Measurements from ENCODE around the gene FAM170B. TPM values are rescaled to one million over a fixed set of nuclear protein-coding genes. Genes with fewer than 3 reads are reported as not detected.

Gene FAM170B
- total RNA-seq, 2 donors from 2014 or later = 0.31 TPM; not detected in 1

- peaks cover 24% of the 10 kb centered on the region for H3K36me3 Mint-ChIP-seq
- H3K4me3 Mint-ChIP-seq = no peak overlapping the region
- ATAC-seq = peak; percentile 57 to 82
- H3K9me3 Mint-ChIP-seq = peaks cover 4% of the 10 kb centered on the region
- H3K27me3 Mint-ChIP-seq = no peaks in the 10 kb centered on the region
- peaks cover 25 to 32% of the 10 kb centered on the region in 2 donors for H3K4me1 Mint-ChIP-seq (ENCODE audit: low read depth in 2 of 2)
- DNase-seq (ENCODE audit: low spot score) = no peak
- H3K27ac Mint-ChIP-seq = no peak overlapping the region
Measured at GRCh38 chr10:49152037-49152436, 18.2 kb upstream of the FAM170B start.

- H3K9me3 Mint-ChIP-seq = peaks cover 4% of the 10 kb centered on the region
- H3K27ac Mint-ChIP-seq = no peak overlapping the region
Measured at GRCh38 chr10:49151481-49151880, 17.7 kb upstream of the FAM170B start.

GRCh38 chr10:49151025-49151445 is 17.2 kb upstream of the FAM170B start:
- DNase-seq (ENCODE audit: low spot score) = no peak
- Mint-ChIP-seq H3K4me1 (ENCODE audit: low read depth in 2 of 2) (peaks cover 17 to 22% of the 10 kb centered on the region in 2 donors), H3K9me3 (peaks cover 4% of the 10 kb centered on the region), H3K27ac (no peak overlapping the region), H3K36me3 (peaks cover 16% of the 10 kb centered on the region), H3K4me3 (no peak overlapping the region), H3K27me3 (peaks cover 0 to under 1% of the 10 kb centered on the region in 2 donors)
- ATAC-seq = no peak

More at GRCh38 chr10:49151481-49151880, 17.7 kb upstream of the FAM170B start:
- ATAC-seq (no peak), DNase-seq (ENCODE audit: low spot score) (no peak)
- Mint-ChIP-seq H3K4me3 (no peak overlapping the region), H3K36me3 (peaks cover 21% of the 10 kb centered on the region), H3K27me3 (no peaks in the 10 kb centered on the region), H3K4me1 (ENCODE audit: low read depth in 2 of 2) (peaks cover 20 to 26% of the 10 kb centered on the region in 2 donors)

- ATAC-seq (no peak), DNase-seq (ENCODE audit: low spot score) (no peak)
- Mint-ChIP-seq H3K9me3 (peaks cover 4% of the 10 kb centered on the region), H3K4me1 (ENCODE audit: low read depth in 2 of 2) (peaks cover 17 to 19% of the 10 kb centered on the region in 2 donors), H3K27me3 (peaks cover 0 to 2% of the 10 kb centered on the region in 2 donors), H3K4me3 (no peak overlapping the region), H3K36me3 (peaks cover 10% of the 10 kb centered on the region), H3K27ac (no peak overlapping the region)
Measured at GRCh38 chr10:49150426-49150825, 16.6 kb upstream of the FAM170B start.

GRCh38 chr10:49149881-49150280 is 16.1 kb upstream of the FAM170B start:
- peaks cover 4% of the 10 kb centered on the region for H3K9me3 Mint-ChIP-seq

GRCh38 chr10:49144058-49144720 is 10.4 kb upstream of the FAM170B start:
- DNase-seq (ENCODE audit: low spot score) (no peak), ATAC-seq (no peak)
- H3K27ac Mint-ChIP-seq = no peak overlapping the region
- H3K27me3 Mint-ChIP-seq = peaks cover 0 to 5% of the 10 kb centered on the region in 2 donors
- peaks cover 4% of the 10 kb centered on the region for H3K9me3 Mint-ChIP-seq
- H3K4me3 Mint-ChIP-seq = no peak overlapping the region
- H3K4me1 Mint-ChIP-seq (ENCODE audit: low read depth in 2 of 2) = peaks cover 0 to 3% of the 10 kb centered on the region in 2 donors
- H3K36me3 Mint-ChIP-seq = peaks cover 9% of the 10 kb centered on the region

More at GRCh38 chr10:49149881-49150280, 16.1 kb upstream of the FAM170B start:
- no peak for DNase-seq (ENCODE audit: low spot score)
- no peak for ATAC-seq
- peaks cover 0 to 2% of the 10 kb centered on the region in 2 donors for H3K27me3 Mint-ChIP-seq
- H3K4me1 Mint-ChIP-seq (ENCODE audit: low read depth in 2 of 2) = peaks cover 17 to 19% of the 10 kb centered on the region in 2 donors
- no peak overlapping the region for H3K27ac Mint-ChIP-seq
- no peak overlapping the region for H3K4me3 Mint-ChIP-seq
- peaks cover 9% of the 10 kb centered on the region for H3K36me3 Mint-ChIP-seq

GRCh38 chr10:49143249-49143648 is 9.4 kb upstream of the FAM170B start:
- H3K4me3 Mint-ChIP-seq = no peak overlapping the region
- peaks cover 0 to 5% of the 10 kb centered on the region in 2 donors for H3K27me3 Mint-ChIP-seq

GRCh38 chr10:49141541-49142332 is 7.9 kb upstream of the FAM170B start:
- no peaks in the 10 kb centered on the region for H3K9me3 Mint-ChIP-seq
- no peak overlapping the region for H3K4me3 Mint-ChIP-seq
- peaks cover 8 to 10% of the 10 kb centered on the region in 2 donors for H3K4me1 Mint-ChIP-seq (ENCODE audit: low read depth in 2 of 2)
- no peak overlapping the region for H3K27ac Mint-ChIP-seq
- ATAC-seq (no peak), DNase-seq (ENCODE audit: low spot score) (no peak)
- H3K27me3 Mint-ChIP-seq = peaks cover 0 to 5% of the 10 kb centered on the region in 2 donors
- no peaks in the 10 kb centered on the region for H3K36me3 Mint-ChIP-seq

More at GRCh38 chr10:49143249-49143648, 9.4 kb upstream of the FAM170B start:
- peaks cover 6% of the 10 kb centered on the region for H3K36me3 Mint-ChIP-seq
- ATAC-seq (no peak), DNase-seq (ENCODE audit: low spot score) (no peak)
- peaks cover 0 to 3% of the 10 kb centered on the region in 2 donors for H3K4me1 Mint-ChIP-seq (ENCODE audit: low read depth in 2 of 2)
- H3K27ac Mint-ChIP-seq = no peak overlapping the region
- peaks cover 2% of the 10 kb centered on the region for H3K9me3 Mint-ChIP-seq

GRCh38 chr10:49140304-49141177 is 6.7 kb upstream of the FAM170B start:
- no peak for DNase-seq (ENCODE audit: low spot score)
- H3K27me3 Mint-ChIP-seq = peaks cover under 1 to 5% of the 10 kb centered on the region in 2 donors
- no peak overlapping the region for H3K27ac Mint-ChIP-seq
- ATAC-seq = no peak
- peaks cover 13 to 14% of the 10 kb centered on the region in 2 donors for H3K4me1 Mint-ChIP-seq (ENCODE audit: low read depth in 2 of 2)
- no peak overlapping the region for H3K4me3 Mint-ChIP-seq
- peaks cover 3% of the 10 kb centered on the region for H3K9me3 Mint-ChIP-seq
- H3K36me3 Mint-ChIP-seq = no peaks in the 10 kb centered on the region

- Mint-ChIP-seq H3K27ac (no peak overlapping the region), H3K4me3 (no peak overlapping the region), H3K9me3 (peaks cover 4% of the 10 kb centered on the region), H3K4me1 (ENCODE audit: low read depth in 2 of 2) (peaks cover 21 to 22% of the 10 kb centered on the region in 2 donors), H3K36me3 (no peaks in the 10 kb centered on the region), H3K27me3 (peaks cover 6 to 7% of the 10 kb centered on the region in 2 donors)
- DNase-seq (ENCODE audit: low spot score) (no peak), ATAC-seq (peak; percentile 26 to 55)
Measured at GRCh38 chr10:49139846-49140195, 6.0 kb upstream of the FAM170B start.

GRCh38 chr10:49139028-49139845 is 5.4 kb upstream of the FAM170B start:
- peaks cover 4% of the 10 kb centered on the region for H3K9me3 Mint-ChIP-seq
- H3K4me3 Mint-ChIP-seq = no peak overlapping the region
- no peaks in the 10 kb centered on the region for H3K36me3 Mint-ChIP-seq
- peaks cover 27% of the 10 kb centered on the region in 2 donors for H3K4me1 Mint-ChIP-seq (ENCODE audit: low read depth in 2 of 2)
- ATAC-seq (peak; percentile 5 to 21), DNase-seq (ENCODE audit: low spot score) (no peak)
- no peak overlapping the region for H3K27ac Mint-ChIP-seq
- peaks cover 6 to 7% of the 10 kb centered on the region in 2 donors for H3K27me3 Mint-ChIP-seq

GRCh38 chr10:49138361-49138891 is 4.6 kb upstream of the FAM170B start:
- H3K4me1 Mint-ChIP-seq (ENCODE audit: low read depth in 2 of 2) = peaks cover 30% of the 10 kb centered on the region in 2 donors
- no peak for DNase-seq (ENCODE audit: low spot score)
- no peaks in the 10 kb centered on the region for H3K36me3 Mint-ChIP-seq
- no peak overlapping the region for H3K27ac Mint-ChIP-seq
- H3K27me3 Mint-ChIP-seq = peaks cover 3 to 7% of the 10 kb centered on the region in 2 donors
- H3K4me3 Mint-ChIP-seq = no peak overlapping the region
- no peak for ATAC-seq
- peaks cover 4% of the 10 kb centered on the region for H3K9me3 Mint-ChIP-seq
